Anterior cingulate cortex (tissue), 58 donors: ENCODE measurements around the gene RNF10.
"Not testable (repeated sequence)": the region's sequence is repeated elsewhere in the genome, so short reads cannot be mapped to it uniquely, and the experiment has no call there.

ENCODE experiments used
- DNase-seq, 58 donors: peaks; one replicate each; lab custom pipeline; 2025; lab: John Stamatoyannopoulos, UW

Gene RNF10

DNA sequence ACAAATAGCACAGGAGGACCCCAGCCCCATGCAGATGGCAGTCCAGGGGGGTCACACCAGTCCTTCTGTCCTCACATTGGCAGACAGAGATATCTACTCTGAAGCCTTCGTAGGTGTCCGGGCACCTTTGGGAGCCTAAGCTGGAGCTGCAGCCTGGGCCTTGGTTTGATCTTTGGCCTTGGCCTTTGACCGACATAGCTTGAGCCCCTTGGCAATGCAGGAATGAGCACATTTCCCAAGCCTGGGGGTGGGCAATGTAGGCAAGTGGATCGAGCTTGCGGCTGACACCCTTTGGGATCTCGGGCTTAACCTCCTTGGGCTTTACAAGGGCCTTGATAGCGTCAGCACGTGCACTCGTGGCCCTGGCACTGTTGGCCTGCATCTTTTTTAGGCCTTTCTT, 11.6 kb upstream of the RNF10 start:
- DNase-seq, result no peak

DNA sequence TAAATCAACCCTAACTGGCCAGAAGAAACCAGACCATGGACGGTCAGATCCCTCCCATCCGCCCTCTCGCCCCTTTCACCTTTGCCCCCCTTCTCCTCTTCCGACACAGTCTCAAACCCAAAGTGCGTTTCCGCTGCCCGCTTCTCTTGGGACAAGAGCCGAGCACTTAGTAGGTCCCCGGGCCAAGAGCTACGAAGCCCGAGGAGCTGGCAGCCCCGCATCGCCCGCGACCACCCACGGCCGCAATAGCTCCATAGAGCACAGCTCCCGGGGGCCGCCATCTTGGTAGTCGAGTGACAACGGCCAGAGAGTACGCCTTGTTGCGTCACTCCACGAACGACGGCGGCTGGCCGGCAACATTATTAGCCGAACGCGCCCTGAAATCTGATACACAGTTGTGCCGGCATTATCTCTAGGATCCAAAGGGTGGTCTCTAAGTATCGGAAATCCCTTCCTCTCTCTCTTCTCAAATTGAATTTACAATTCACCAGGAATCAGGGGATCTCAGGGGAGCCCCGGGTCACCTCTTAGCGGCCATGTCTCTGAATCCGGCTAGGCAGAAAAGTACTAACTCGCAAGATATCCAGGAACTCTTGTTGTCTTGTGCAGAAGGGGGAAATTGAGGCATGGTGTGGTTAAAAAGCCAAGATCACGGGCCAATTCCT, 5.2 kb upstream of the RNF10 start, which contains the start of gene COQ5:
TSS of gene COQ5 (minus strand) at position 298 of the 665 bp plus-strand sequence. CDS start at position 281, 17 bp downstream.
- DNase-seq, result peak; percentile 37 to 95 (median 87)

DNA sequence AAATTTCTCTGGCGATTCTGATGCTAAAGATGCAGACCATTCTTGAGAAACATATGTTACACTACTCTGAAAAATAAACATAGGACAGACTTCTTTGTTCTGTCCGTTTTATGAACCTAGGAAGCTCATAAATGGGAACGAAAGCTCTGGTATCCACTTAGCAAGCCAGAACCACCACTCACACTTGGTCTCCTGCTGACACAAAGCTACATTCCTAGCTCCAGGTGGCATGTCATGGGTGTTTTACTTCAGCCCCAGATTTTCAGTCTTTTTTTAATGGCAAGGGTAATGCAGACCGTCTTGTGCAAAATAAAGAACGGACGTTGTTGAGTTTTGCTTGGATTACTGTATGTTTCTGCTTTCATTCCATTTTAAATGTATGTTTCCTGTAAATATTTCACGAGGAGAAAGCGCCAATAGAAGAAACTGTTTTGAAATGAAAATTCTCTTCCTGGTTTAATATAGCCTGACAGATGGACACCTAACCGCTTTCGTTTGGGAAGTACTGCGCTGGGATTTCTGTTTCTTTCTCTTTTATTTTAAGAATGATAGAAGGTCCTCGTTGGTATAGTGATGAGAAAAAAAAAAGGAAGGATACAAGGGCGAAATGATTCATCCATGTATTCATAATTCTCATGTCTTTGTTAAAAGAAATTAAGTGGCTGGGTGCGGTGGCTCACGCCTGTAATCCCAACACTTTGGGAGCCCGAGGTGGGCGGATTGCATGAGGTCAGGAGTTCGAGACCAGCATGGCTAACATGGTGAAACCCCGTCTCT, 4.3 kb upstream of the RNF10 start:
- DNase-seq, result peak in 4 of 58 donors; percentile 7 to 26 (median 8)

DNA sequence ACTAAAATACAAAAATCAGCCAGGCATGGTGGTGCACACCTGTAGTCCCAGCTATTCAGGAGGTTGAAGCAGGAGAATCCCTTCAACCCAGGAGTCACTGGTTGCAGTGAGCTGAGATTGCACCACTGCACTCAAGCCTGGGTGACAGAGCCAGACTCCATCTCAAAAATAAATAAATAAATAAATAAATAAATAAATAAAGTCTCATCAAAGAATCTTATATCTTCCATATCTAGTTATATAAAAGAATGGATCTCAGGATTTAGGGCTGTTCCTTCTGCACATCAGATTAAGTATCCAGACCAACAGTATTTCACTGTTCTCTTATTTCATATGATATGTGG, 3.8 kb upstream of the RNF10 start:
- DNase-seq, result not testable (repeated sequence)

DNA sequence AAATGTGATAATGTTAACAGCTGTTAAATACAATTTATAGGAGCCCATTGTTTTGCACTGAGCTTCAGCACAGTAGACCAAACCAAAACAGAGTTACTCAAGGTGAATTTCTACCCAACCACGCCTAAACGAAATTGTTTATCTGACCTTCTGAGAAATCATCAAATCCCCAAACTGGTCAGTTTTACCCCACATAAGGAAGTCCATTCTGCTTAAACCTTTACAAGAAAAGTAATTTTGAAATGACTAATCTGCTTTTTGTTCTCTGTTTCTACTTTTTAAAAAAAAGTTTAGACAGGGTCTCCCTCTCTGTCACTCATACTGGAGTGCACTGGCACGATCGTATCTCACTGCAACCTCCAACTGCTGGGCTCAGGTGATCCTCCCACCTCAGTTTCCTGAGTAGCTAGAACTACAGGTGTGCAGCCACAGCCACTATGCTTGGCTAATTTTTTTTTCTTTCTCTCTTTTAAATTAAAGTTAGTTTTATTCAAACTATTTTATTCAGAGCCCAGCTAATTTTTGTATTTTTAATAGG, 1.4 kb upstream of the RNF10 start:
- no peak for DNase-seq

DNA sequence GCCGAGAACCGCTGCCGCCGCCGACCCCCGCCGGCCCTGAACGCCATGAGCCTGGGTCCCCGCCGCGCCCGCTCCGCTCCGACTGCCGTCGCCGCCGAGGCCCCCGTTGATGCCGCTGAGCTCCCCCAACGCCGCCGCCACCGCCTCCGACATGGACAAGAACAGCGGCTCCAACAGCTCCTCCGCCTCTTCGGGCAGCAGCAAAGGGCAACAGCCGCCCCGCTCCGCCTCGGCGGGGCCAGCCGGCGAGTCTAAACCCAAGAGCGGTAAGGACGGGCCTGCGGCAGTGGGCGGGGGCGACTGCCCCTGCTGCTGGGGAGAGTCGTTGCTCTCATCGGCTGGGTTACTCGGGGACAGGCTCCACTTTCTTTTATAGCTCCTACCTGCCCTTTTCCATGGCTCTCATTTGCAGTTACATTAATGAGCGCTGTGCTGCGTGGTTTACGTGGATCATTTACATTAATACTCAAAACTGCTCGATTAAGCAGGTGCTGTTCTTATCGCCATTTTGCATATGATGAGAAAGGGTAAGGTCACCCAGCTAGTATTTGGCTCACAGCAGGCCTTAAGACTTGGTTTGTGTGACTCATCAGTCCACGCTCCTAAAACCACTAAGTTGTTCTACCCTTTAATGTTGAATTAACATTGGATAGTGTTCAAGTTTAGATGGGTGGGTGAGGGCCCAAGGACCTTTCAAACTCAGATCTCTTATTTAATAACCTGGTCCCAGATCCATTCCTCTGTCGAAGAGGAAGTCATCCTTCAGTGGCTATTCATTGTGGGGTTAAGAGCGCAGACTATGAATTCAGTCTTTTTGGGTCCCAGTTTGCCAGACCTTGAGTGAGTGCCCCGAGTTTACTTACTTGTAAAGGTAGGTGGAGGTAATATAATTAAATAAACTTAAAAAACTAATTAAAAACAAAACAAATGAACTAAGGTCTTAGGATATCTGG, 823 bp downstream of the RNF10 start:
- DNase-seq, result peak in 15 of 58 donors; percentile 24 to 54 (median 41)

DNA sequence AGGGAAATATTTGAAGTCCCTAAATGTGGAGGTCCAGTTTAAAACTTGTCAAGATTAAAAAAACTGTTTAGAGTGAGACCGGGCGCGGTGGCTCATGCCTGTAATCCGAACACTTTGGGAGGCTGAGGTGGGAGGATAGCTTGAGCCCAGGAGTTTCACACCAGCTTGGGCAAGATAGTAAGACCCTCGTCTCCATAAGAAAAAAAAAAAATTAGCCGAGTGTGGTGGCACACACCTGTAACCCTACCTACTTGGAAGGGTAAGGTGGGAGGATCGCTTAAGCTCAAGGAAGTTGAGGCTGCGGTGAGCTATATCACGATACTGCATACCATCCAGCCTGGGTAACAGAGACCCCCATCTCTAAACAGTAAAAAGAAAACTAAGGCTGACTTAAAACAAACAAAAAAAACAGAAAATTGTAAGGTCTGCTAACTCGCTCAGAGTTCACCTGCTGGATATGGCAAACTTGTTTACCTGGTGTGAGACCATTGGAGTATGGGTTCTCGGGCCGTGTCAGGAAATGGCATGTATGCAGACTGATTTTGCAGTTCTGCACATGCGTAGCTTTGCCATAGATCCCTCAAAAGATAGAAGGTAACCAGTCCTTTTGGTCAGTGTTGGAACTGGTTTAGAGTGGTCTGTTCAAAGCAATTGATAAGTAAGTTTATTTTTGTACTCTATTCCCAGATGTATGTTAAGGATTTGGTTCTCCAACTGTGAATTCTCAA, 2.1 kb downstream of the RNF10 start:
- no peak for DNase-seq

DNA sequence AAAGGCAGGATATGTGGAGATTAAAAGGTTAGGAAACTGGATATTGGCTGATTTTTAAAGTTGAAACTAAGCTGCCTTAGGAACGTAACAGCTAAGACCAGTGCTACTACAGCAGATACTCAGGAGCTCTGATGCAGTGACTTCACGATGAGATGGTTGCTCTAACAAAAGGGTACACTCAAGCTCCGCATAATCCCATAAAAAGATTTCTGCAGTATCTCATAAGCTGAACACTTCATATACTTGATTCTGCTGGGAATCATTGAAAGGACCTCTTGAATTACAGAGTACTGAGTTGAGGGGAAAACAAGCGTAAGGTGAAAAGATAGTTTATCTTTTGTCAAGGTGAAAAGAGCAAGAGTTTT, 3.7 kb downstream of the RNF10 start:
- DNase-seq, result no peak

DNA sequence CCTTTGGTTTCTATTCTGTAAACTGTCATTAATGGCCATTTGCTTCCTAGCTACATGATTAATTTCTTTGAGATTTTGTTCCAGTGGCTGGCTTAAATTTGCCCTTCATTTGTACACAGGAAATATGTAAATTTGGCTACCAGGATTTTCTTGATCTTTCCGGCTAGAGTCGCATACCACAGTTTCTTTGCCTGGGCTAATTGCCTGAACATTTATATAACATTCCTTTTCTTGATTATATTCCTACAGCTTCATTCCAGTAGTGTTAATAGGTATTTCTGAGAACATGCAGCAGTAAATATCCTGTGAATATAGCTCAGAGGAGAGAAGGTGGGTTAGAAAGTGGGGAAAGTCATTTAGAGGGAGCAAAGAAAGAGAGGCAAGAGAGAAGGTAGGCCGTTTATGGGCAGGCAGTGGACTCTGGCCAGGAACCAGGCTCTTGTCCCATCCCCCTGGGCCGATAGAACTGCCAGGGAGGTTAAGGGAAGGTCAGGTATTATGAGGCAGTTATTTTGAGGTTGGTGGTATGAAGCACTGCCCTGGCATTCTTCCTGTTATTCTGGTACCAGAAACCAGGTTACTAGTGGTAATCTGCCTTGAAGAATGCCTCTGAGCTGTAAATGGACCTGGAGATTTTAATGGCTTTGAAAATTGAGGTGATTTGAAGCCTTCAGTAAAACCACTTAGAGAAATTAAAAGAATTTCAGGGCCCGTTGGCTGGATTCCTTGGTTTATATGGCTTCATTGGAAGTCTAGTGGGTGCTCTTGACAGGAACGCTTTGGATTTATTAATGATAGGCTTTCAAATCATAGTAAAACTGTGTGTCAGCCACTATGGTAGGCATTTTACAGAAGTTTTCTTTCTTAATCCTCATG, 4.4 kb downstream of the RNF10 start:
- DNase-seq, result peak in 5 of 58 donors; percentile 2 to 14 (median 7)

DNA sequence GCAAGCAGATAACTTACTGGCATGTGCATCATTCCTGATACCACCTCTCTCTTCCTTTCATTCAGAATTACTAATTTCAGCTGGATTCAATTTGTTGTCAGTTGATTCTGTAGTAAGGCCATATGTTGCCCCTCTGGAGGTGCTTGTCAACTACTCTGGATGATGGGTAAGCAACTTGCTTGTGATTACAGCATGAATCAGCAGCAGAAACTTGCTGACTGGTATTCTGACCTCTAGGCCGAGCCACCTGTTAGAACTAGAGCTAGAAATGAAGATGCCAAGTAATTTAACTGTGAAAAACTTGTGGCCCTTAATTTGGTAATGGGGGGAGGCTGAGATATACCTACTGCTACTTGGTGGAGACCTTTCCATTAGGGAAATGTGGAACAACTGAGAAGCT, 5.1 kb downstream of the RNF10 start:
- no peak for DNase-seq

DNA sequence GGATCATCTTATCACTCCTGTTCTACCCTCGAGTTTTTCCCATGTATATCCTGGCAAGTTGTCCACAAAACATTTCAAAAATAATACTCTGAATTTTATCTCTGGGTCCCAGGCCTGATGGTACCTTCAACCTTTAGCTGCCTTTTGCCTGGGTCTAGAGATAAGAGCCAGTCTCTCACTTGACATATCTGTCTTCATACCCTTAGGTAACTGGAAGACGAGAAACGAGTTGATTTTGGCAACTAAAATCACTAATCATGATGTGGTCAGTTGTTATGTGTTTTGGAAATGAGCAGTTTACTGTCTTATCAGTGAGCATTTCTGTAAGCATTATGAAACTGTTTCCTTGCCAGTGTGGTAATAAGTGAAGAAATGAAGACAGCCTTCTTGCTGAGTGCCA, 6.3 kb downstream of the RNF10 start:
- no peak for DNase-seq

DNA sequence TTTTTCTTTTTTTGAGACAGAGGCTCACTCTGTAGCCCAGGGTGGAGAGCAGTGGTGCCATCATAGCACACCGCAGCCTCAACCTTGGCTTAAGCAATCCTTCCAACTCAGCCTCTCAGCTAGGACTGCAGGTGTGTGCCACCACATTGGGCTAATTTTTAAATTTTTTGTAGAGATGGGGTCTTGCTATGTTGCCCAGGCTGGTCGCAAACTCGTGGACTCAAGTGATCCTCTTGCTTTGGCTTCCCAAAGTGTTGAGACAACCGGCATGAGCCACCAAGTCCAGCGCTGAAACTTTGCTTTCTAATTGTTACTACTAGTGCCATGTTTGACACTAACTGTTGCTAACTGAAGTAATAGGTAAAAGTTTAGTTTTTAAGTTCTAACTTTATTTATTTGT, 8.0 kb downstream of the RNF10 start:
- DNase-seq, result no peak

DNA sequence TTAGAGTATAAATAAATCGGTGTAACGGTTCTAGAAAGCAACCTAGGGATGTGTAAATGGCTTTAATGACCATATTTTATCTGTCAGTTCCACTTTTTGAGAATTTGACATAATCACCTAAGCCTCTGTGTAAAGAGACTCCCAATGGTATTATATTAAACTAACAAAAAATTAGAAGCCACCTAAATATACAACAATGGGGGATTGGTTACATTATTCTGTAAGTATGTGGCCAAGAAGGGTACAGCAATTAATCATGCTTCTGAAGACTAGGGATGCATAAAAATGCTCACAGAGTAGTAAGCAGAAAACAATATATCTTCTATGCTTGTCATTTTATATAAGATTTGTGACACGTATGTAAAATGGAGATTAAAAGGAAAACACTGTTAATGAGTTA, 10.5 kb downstream of the RNF10 start:
- no peak for DNase-seq

DNA sequence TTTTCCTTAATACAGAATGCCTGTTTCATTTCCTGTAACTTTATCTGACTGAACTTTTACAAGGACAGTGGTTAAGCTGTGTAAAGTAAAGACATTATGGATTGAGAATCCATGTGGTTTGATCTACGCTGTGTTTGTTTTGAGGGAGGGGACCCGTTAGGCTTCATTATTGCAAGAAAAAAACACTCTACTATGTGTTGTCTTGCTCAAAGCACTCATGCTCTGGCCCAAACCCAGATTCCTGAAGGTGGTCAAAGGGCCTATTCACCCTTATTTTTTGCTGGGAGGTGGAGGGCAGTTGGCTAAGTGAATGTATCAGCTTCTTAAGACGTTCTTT, 11.9 kb downstream of the RNF10 start:
- DNase-seq, result no peak

DNA sequence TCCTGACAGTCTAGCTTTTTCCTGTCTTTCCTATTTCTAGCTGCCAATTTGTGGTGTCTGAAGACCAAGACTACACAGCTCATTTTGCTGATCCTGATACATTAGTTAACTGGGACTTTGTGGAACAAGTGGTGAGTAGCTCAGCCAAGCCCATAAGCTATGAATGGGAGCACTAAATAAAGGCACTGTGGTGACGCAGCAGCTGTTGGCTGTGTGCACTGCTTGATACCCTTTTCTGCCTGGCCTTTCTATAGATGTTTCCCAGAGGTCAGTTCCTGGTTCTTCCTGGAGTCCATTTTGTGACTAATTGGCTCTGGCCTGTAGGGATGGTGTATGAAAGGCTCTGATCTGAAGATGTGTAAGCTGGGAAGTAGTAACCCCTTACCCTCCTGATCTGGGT, 20.5 kb downstream of the RNF10 start:
- DNase-seq, result peak in 8 of 58 donors; percentile 4 to 50 (median 12)

DNA sequence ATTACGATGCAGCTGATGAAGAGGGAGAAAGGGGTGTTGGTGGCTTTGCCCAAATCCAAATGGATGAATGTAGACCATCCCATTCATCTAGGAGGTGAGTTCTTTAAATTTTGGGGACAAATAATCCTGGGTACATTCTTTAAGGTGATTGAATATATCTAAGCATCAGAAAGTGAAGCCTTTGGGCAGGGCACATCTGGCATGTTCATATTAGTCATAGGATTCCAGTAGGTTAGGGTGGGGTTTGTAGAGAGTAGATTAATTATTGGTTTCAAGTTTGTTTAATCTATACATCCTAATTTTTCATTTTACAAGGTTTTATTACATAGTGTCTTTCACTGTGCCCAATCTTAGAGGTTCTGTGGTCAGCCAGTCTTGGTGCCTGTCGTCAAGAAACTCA, 23.4 kb downstream of the RNF10 start:
- DNase-seq, result no peak

DNA sequence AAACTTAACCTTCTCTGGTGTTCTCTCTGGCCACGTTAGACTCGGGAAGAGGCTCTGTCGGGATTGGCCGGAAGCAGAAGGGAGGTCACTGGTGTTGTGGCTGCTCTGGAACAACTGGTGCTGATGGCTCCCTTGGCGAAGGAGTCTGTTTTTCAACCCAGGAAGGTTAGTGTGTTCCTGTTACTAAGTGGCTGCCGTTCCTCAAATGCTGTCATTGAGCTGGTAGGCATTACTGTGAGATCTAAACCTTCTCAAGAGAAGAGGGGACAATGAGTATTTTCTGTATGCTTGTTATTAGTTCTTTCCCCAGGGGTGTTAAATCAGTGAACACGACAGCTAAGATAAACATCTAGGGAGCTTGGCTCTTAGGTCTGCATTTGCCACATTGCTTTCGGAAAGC, 28.8 kb downstream of the RNF10 start:
- DNase-seq, result no peak

DNA sequence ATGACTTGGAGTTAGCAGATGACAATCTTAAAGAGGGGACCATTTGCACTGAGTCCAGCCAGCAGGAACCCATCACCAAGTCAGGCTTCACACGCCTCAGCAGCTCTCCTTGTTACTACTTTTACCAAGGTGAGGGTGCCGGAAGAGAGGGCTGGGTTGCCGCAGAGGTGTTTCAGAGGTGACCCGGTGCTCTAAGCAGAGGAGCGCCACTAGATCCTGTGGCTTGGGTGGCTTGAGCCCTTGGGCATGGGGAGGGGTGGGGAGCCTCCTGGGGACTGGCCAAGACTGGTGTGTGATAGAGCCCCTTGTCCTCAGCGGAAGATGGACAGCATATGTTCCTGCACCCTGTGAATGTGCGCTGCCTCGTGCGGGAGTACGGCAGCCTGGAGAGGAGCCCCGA, 29.3 kb downstream of the RNF10 start:
- DNase-seq, result no peak

DNA sequence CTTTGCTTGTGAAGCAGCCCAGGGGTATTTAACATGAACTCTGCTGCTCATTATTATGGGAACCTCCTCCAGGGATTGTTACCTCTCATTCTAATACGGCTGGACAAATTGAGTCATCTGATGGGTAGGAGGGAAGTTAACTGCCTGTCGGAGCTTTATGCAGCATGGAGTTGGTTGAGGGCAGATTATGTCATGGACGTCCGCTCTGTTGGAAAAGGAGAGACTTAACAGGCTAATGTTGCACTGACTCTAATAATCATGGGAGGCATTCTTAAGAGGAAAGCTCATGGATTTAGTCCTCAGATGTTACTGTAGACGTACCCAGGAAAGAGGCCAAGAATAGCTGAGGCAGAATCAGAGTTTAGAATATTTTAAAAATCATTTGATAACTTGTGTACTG, 37.1 kb downstream of the RNF10 start:
- DNase-seq, result no peak
